SK-N-SH treated with all-trans-retinoic acid at 6 μM for 48 hours (cell line): ENCODE results near the gene RALGPS1.

Experiments
- TOX ChIP-seq: fragments of 250-450 bp; sonication (Bioruptor Pico); IDR thresholded peaks from 2 replicates; pipeline ENCODE4 v1.8.0; 2021; ENCODE audit warnings: mild to moderate bottlenecking, moderate library complexity, borderline replicate concordance
- TF ChIP-seq, protein P1 (sequence below): fragments of 250-450 bp; sonication (Bioruptor Pico); IDR thresholded peaks from 2 replicates; pipeline ENCODE4 v1.8.0; 2020; ENCODE audit warnings: mild to moderate bottlenecking, moderate library complexity, borderline replicate concordance

- TF ChIP-seq, protein P1, sequence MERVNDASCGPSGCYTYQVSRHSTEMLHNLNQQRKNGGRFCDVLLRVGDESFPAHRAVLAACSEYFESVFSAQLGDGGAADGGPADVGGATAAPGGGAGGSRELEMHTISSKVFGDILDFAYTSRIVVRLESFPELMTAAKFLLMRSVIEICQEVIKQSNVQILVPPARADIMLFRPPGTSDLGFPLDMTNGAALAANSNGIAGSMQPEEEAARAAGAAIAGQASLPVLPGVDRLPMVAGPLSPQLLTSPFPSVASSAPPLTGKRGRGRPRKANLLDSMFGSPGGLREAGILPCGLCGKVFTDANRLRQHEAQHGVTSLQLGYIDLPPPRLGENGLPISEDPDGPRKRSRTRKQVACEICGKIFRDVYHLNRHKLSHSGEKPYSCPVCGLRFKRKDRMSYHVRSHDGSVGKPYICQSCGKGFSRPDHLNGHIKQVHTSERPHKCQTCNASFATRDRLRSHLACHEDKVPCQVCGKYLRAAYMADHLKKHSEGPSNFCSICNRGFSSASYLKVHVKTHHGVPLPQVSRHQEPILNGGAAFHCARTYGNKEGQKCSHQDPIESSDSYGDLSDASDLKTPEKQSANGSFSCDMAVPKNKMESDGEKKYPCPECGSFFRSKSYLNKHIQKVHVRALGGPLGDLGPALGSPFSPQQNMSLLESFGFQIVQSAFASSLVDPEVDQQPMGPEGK, result no peak
- TF ChIP-seq TOX (CRISPR knock-in tag), result no peak
These were observed 288.0 kb downstream of the RALGPS1 start for GRCh38 chr9:127202461-127203169.
